Dermis microvascular lymphatic vessel endothelial cell (primary cell): ENCODE data around the gene PKNOX1. TPM values are rescaled to one million over a fixed set of nuclear protein-coding genes. Genes with fewer than 3 reads are reported as not detected.
"Not testable (repeated sequence)": the region's sequence is repeated elsewhere in the genome, so short reads cannot be mapped to it uniquely, and the experiment has no call there.

Source experiments
- DNase-seq, 2 donors: peaks; one replicate each; pipeline versions ENCODE4 v3.0.0 to v3.0.0-alpha.2; 2010; ENCODE audit warnings: low read depth in 2 of 2
- total RNA-seq: library from RNA; depleted of rRNA; stranded (reverse); fragments of >200 nt; gene quantifications from 2 replicates; pipeline ENCODE4 v1.2.1, GENCODE V29; 2014

PKNOX1 gene
- total RNA-seq, 1 donor from 2014 or later: 7.8 TPM

DNA sequence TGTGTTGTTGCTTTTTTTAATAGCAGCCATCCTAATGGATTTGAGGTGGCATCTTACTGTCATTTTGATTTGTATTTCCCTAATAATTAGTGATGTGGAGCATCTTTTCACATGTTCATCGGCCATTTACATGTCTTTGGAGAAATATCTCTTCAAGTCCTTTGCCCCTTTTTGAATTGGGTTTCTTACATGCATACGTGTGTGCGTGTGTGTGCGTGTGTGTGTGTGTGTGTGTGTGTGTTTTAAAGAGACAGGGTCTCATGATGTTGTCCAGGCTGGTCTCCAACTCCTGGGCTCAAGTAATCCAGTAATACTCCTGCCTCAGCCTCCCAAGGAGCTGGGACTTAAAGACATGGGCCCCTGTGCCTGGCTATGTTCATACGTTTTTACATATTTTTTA lies 9.5 kb downstream of the PKNOX1 start:
- DNase-seq: no peak

DNA sequence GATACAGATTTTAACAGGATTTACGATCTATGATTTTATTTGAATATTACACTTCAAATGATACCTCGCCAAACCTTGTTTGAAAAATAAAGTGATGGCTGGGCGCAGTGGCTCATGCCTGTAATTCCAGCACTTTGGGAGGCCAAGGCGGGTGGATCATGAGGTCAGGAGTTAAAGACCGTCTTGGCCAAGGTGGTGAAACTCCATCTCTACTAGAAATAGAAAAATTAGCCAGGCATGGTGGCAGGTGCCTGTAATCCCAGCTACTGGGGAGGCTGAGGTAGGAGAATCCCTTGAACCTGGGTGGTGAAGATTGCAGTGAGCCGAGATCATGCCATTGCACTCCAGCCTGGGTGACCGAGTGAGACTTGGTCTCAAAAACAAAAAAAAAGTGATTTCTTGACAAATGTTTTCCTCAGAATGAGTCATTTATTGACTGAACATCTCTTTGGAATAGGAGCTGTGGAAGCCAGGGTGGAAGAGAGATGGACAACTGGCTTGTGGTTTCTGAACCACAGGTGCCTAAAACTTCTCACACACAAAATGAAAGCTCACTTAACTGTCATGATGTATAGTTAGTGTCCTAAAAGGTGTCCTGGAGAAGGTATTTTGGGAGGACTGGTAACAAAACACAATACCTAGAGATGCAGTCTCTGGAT lies 11.9 kb downstream of the PKNOX1 start:
- DNase-seq: no peak

DNA sequence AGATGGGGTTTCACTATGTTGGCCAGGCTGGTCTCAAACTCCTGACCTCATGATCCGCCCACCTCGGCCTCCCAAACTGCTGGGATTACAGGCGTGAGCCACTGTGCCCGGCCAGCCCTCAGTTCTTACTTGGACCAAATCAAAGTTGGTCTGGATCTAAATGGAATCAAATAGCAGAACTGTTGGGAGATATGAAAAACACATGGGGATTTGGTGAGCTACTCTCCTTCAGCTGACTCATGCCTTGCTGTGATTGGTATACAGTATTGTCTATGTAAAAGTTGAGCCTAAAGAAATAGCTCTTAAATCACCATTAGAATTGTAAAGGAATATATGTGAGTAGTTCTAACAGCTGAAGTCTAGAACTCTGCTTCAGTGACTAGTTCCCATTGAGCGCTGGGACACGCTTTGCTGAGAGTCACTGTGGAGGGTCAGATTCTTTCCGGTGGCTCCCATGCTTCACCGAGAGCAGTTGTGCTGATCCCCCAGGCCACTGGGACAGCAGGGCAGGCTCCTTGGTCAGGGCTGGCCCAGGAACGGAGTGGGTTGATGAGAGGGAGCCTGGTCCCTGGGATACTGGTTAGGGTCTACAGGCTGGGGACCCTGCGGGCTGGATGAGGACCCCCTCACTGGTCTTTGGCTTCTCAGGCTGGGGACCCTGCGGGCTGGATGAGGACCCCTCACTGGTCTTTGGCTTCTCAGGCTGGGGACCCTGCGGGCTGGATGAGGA lies 14.0 kb downstream of the PKNOX1 start:
- DNase-seq: no peak

DNA sequence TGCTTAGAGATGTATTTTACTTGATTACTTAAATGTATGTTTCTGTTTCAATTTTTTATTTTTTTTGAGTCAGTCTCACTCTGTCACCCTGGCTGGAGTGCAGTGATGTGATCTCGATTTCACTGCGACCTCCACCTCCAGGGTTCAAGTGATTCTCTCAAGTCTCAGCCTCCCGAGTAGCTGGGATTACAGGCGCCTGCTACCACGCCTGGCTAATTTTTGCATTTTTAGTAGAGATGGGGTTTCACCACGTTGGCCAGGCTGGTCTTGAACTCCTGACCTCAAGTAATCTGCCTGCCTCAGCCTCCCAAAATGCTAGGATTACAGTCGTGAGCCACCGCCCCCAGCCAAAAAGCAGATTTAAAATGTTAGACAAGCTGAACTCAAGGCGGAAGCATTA lies 15.0 kb downstream of the PKNOX1 start:
- DNase-seq: not testable (repeated sequence)

DNA sequence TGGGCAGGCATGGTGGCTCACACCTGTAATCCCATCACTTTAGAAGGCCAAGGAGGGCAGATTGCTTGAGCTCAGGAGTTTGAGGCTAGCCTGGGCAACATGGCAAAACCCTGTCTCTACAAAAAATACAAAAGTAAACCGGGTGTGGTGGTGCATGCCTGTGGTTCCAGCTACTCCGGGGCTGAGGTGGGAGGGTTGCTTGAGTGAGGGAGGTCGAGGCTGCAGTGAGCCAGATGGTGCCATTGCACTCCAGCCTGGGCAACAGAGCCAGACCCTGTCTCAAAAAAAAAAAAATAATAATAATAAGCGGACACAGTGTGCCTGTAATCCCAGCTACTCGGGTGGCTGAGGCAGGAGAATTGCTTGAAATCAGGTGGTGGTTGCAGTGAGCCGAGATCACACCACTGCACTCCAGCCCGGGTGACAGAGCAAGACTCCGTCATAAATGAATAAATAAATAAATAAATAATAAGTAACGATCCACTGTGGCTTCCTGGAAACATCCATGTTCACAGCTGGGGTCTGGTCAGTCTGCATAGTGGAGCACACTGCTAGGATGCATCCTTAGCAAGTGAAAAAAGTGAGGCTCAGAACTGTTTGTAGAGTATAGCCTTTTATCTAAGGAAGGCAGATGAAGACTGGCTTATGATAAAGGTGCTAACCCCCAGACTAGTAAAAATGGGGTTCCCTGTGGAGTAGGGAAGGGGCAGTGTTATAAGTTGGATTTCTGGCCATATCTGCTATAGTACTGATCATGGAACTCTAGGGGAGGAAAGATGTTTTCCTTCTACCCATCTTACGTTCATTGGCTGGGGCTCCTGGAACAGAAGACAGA lies 15.7 kb downstream of the PKNOX1 start:
- no peak for DNase-seq

DNA sequence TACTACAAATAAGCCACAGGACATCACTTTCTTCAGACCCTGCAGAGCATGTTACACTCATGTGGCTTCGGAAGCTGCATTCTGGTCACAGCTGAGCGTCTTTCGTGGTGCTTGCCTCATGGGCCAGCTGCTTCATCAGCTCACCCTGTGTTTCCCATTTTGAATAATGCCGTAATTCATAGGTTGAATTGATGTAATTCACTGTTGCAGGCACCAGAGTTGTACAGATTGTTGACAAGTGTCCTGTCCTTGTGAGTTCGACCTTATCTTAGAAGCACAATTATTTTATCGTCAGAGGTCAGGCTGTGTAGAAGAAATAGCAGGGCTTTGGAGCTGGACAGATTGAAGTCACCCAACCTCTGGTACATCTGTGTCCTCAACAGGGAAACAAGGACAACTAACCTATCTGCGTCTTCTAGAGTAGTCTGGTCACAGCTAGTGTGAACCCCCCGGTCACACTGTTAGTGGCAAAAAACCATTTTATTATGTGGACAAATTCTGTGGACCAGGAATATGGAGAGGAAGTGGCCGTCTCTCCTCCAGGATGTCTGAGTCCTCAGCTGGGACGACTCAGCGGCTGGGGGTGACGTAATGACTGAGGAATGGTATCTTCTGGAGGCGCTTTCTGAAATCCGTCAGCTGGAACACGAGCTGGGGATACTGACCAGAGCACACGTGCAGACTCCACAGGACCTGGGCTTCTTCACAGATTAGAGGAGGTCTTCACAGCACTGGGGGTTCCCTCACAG lies 17.8 kb downstream of the PKNOX1 start:
- peak in 1 of 2 donors; percentile 79 for DNase-seq

DNA sequence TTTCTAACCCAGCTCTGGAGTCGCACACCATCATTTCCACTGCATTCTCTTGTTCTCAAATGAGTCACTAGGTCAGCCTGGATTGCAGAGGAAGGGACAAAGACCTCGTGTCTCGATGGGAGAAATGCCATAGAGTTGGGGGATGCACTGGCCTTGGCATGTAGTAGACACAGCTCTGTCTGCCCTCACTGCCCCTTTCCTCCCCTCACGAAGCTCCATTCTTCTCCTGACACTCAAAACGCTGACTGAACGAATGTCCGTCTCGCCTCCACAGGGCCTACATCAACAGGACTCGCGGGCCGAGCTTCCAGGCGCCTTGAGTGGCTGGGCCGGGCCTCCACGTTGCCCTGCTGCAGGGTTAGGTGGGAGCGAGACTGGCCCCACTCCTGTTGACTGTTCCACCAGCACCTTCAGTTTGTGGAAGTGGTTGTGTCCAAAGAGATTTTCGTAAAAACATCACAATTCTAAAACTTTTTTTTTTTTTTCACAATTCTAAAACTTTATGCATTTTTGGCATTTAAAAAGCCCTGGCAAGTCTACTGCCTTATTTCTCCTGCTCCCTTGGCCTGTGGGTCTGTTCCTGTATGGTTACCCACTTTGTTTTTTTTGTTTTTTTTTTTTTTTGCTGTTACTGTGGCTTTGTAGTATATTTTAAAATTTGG lies 18.8 kb downstream of the PKNOX1 start:
- peak in 1 of 2 donors; percentile 20 for DNase-seq

DNA sequence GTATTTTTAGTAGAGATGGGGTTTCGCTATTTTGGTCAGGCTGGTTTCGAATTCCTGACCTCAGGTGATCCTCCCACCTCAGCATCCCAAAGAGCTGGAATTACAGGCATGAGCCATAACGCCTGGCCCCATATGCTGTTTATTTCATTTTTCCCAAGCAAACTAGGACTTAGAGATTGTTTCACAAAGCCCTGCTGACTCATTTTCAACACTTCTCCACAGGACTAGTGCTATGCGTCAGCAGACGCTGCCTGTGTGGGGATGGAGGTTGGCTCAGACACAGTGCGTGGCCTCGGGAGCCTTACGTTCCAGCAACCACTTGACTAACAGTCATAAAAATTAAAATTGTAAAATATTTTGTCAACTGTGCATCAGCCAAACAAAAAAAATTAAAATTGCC lies 22.7 kb downstream of the PKNOX1 start:
- no peak for DNase-seq

DNA sequence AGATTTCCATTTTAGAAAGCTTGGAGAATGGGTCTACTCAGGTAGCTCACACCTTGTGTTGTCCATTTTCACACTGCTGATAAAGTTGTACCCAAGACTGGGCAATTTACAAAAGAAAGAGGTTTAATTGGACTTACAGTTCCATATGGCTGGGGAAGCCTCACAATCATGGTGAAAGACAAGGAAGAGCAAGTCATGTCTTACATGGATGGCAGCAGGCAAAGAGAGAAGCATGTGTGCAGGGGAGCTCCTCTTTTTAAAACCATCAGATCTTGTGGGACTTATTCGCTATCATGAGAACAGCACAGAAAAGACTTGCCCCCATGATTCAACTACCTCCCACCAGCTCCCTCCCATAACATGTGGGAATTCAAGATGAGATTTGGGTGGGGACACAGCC lies 23.6 kb downstream of the PKNOX1 start:
- not testable (repeated sequence) for DNase-seq

DNA sequence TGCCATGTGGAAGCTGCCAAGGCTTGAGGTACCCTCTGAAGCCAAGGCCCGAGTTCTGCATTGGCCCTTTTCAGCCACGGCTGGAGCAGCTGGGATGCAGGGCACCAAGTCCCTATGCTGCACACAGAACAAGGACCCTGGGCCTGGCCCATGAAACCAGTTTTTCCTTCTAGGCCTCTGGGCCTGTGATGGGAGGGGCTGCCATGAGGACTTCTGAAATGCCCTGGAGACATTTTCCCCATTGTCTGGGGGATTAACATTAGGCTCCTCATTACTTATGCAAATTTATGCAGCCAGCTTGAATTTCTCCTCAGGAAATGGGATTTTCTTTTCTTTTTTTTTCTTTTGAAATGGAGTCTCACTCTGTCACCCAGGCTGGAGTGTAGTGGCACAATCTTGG lies 24.8 kb downstream of the PKNOX1 start:
- not testable (repeated sequence) for DNase-seq

DNA sequence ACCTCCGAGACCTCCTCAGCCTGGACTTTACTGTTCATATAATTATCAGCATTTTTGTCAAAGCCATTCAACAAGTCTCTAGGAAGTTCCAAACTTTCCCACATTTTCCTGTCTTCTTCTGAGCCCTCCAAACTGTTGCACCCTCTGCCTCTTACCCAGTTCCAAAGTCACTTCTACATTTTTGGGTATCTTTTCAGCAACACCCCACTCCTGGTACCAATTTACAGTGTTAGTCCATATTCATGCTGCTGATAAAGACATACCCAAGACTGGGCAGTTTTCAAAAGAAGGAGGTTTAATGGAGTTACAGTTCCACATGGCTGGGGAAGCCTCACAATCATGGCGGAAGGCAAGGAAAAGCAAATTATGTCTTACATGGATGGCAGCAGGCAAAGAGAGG lies 25.7 kb downstream of the PKNOX1 start:
- DNase-seq: not testable (repeated sequence)

DNA sequence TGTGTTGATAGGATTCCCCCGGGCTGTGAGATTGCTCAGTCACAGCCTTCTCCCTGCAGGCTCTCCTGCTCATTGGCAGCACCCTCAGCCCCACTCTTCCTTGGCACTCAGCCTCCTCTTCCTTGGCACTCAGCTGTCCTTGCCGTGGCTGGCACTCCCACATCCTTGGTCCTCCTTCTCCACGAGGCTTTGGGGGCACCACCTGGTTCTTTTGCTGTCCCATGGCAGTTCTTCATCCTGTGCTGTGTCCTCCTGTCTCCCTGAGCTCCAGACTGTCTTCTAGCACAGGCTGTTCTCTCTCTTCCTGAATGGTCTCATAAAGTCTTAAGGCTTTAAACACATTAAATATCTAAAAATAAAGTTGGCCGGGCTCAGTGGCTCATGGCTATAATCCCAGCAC lies 27.0 kb downstream of the PKNOX1 start:
- no peak for DNase-seq

DNA sequence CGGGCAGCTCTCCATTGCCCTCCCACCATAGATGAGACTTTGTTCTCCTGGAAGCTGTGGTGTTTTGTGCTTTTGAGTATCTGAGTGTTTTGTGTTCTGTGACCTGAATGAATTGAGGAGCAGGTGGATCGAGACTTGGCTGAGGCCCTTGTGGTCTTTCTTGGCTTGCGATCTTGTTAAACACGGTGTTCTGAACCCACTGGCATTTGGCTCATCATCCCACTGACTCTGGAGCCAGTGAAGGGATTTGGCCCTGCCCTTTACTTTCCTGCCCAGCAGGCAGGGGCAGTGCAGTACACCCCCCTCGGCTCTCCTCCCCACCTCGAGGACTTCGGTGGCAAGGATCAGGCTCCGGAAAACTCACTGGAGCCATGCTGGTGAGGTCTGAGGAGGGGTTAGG lies 30.6 kb downstream of the PKNOX1 start:
- no peak for DNase-seq

DNA sequence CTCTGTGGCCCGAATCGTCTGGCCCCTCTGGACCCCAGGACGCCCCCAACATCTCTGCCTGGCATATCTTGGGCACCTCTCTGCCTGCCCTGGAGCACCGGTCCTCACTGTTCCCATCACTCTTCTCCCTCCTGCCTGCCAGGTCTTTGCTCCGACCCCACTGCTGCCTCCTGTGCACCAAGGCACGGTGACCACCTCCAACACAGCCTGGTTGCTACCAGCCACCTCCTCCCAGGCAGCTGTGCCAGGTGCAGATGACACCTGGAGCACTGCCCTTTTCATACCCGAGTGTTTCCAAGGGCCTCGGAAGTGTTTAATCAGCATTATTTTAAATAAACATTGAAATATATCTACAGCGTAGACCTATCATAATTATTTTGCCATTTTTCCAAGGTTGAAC lies 31.3 kb downstream of the PKNOX1 start:
- no peak for DNase-seq

DNA sequence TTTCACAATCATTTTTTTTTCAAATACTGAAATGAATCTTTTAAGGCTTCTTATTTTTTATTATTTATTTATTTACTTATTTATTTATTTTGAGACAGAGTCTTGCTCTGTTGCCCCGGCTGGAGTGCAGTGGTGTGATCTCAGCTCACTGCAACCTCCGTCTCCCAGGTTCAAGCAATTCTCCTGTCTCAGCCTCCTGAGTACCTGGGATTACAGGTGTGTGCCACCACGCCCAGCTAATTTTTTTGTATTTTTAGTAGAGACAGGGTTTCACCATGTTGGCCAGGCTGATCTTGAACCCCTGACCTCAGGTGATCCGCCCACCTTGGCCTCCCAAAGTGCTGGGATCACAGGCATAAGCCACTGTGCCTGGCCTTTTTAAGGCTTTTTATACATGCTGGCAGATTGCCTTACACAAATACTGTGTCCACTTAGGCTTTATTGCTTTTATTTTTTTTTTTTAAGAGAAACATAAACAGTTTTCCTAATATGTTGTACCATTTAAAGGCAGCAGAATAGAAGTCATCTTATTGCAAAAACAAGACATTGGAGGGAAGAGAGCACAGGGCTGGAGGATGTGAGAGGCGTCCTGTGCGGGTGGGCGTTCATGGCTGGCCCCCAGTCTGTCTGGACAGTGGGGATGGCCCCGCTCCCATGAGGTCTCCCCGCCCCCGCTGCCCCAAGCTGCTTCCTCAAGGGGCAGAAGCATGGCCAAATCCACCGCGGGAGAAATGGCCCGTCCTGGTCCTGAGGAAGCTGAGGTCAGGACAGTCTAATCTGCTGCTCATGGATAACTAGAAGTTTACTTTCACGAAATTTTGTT lies 31.9 kb downstream of the PKNOX1 start:
- not testable (repeated sequence) for DNase-seq

DNA sequence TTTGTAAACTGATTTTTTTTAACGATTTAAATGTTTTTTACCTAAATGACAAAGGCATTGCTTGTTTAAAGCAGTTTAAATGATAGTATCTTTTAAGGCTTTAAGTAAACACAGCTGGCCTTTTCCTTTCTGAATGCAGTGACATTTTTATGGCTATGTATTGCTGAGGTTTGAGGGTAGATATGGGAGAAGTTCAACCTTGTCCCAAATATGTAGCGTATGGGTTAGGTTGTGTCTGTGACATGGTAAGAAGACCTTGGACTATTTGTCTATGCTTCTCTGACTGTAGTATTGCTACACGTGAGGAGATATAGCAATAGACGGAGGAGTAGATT lies 32.5 kb downstream of the PKNOX1 start:
- DNase-seq: no peak

DNA sequence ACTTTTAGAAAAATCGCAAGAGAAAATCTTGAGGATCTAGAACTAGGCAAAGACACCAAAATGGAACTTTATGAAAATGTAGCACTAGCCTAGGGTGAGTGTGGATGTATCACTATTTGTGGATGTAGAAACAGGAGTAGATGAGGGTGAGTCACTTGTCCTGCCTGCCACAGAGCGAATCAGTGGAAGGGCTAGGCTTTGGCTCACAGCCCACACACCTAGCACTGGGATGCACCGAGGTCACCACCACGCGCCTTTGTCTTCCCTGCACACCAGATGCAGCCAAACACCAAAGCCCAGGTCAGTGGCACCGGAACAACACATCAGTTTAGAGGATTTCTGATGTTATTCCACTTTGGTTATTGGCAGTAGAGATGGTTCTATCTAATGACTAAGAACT lies 38.2 kb downstream of the PKNOX1 start:
- DNase-seq: peak; percentile 84 to 96

DNA sequence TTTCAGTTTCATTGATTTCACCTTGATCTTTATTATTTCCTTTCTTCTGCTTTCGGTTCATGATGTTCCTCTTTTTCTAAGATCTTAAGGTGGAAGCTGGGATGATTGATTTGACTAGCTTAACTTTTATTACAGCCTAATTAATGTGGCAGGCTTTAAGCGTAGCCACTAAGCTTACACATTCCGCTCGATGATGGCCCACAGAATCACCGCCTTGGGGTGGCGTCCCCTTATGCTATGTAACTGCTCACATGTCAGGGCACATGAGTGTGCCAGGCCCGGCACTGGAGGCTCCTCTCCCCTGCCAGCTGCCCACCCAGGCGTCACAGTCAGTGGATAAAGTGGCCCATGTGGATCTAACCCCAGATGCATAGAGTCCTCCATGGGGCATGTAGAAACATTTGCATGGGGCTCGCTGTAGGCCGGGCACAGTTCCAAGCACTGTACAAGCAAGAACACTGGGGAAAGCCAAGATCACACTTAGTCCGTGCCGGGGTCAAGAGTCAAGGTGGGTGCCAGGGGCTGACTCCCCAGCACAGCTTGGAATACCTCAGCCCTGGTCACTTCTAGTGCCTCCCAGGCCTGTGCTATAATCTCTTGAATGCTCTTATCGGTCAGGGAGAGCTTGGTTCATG lies 41.7 kb downstream of the PKNOX1 start:
- no peak for DNase-seq

DNA sequence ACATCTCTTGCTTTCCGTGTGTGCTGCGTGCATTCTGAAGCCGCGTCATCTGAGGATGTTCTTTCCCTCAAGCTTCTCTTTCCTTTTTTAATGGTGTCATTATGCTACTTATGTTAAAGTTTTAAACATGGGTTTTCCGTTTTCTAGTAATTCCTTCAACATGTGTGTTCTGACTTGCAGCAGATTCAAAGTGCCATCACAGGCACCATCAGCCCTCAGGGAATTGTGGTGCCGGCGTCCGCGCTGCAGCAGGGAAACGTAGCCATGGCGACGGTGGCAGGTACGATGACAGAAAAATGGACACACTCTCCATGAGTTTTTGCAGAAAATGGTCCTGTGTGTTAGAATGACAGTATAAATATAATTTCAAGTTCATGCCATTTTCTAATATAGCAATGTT lies 42.4 kb downstream of the PKNOX1 start:
- DNase-seq: no peak

DNA sequence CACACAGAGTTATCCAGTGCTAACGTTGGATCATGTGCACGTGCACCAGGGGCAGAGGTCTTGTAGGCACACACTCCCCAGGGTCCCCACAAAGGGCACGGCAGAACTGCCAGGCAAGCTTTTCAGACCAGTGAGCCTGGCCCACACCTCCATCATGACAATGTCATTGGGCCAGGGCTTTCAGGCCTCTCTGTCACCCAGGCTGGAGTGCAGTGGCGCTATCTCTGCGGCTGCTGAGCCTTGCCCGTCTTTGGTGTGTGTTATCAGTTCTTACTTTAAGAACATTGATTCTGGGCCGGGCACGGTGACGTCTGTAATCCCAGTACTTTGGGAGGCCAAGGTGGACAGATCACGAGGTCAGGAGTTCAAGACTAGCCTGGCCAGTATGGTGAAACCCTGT lies 44.2 kb downstream of the PKNOX1 start:
- no peak for DNase-seq
